Hepatocyte (in vitro differentiated cells): ENCODE measurements around the gene VCAN. TPM values are rescaled to one million over a fixed set of nuclear protein-coding genes. Genes with fewer than 3 reads are reported as not detected.

ENCODE experiments used
- DNase-seq: peaks from one replicate; pipeline ENCODE4 v3.0.0-alpha.2; 2016; ENCODE audit warnings: low spot score
- H2AFZ ChIP-seq: fragments of 200-600 bp; sonication (generic); 2 replicates; pipeline ENCODE4 v1.6.0; 2016; ENCODE audit warnings: antibody characterized with exemption, mild to moderate bottlenecking
- H3K27ac ChIP-seq: fragments of 200-600 bp; sonication (generic); 2 replicates; pipeline ENCODE4 v1.5.1; 2016; ENCODE audit warnings: mild to moderate bottlenecking
- H3K27me3 ChIP-seq: fragments of 200-600 bp; sonication (generic); 2 replicates; pipeline ENCODE4 v1.6.1; 2016
- H3K36me3 ChIP-seq: fragments of 200-600 bp; sonication (generic); replicated peaks from 2 replicates; pipeline ENCODE4 v1.5.1; 2016; ENCODE audit warnings: low read depth; ENCODE audit not compliant: insufficient read depth
- H3K4me1 ChIP-seq: fragments of 200-600 bp; sonication (generic); 2 replicates; pipeline ENCODE4 v1.5.1; 2016; ENCODE audit warnings: mild to moderate bottlenecking, moderate library complexity; ENCODE audit not compliant: insufficient read depth
- H3K4me2 ChIP-seq: fragments of 200-600 bp; sonication (generic); 2 replicates; pipeline ENCODE4 v1.6.0; 2016
- H3K4me3 ChIP-seq: fragments of 200-600 bp; sonication (generic); 2 replicates; pipeline ENCODE4 v1.5.1; 2016; ENCODE audit warnings: mild to moderate bottlenecking
- H3K79me2 ChIP-seq: fragments of 200-600 bp; sonication (generic); 2 replicates; pipeline ENCODE4 v1.6.0; 2017; ENCODE audit warnings: mild to moderate bottlenecking
- H3K9me2 ChIP-seq: fragments of 200-600 bp; sonication (generic); replicated peaks from 2 replicates; pipeline ENCODE4 v1.6.0; 2017; ENCODE audit warnings: mild to moderate bottlenecking; ENCODE audit not compliant: insufficient read depth
- H3K9me3 ChIP-seq: fragments of 200-600 bp; sonication (generic); 2 replicates; pipeline ENCODE4 v1.5.1; 2016; ENCODE audit warnings: low read depth, mild to moderate bottlenecking
- H4K20me1 ChIP-seq: fragments of 200-600 bp; sonication (generic); 2 replicates; pipeline ENCODE4 v1.6.0; 2016; ENCODE audit warnings: mild to moderate bottlenecking; ENCODE audit not compliant: insufficient read depth, poor library complexity, severe bottlenecking
- EZH2 ChIP-seq: fragments of 200-600 bp; sonication (generic); IDR thresholded peaks from 2 replicates; pipeline ENCODE4 v1.6.1; 2016; ENCODE audit warnings: antibody characterized with exemption, mild to moderate bottlenecking, borderline replicate concordance
- EZH2phosphoT487 ChIP-seq: fragments of 200-600 bp; sonication (generic); IDR thresholded peaks from one replicate; pipeline ENCODE4 v1.6.1; 2018; ENCODE audit warnings: antibody characterized with exemption, mild to moderate bottlenecking, low read depth, moderate library complexity; ENCODE audit not compliant: unreplicated experiment, severe bottlenecking
- WGBS: methylation state at CpG from one replicate; pipeline ENCODE4 v1.1.6; 2016; ENCODE audit warnings: low lambda C conversion rate; ENCODE audit errors: missing lambda C conversion rate; 5-methylcytosine and 5-hydroxymethylcytosine counted together
- polyA plus RNA-seq: library from polyadenylated mRNA; unstranded; fragments of >200 nt; fragmentation: Nextera tagmentation; extraction: Ambion mirVana; gene quantifications from 2 replicates; pipeline ENCODE4 v1.2.1, GENCODE V29; 2016
- total RNA-seq: library from RNA; depleted of rRNA; stranded (reverse); fragments of >200 nt; gene quantifications from 2 replicates; pipeline ENCODE4 v1.2.3, GENCODE V29; 2014
- TF ChIP-seq, protein P1 (sequence below): fragments of 200-600 bp; sonication (generic); IDR thresholded peaks from 2 replicates; pipeline ENCODE4 v1.5.1; 2016; ENCODE audit warnings: antibody characterized with exemption, mild to moderate bottlenecking; ENCODE audit not compliant: poor library complexity

The VCAN gene
- total and polyA plus RNA-seq, 2 experiments from 2014 or later: 104 to 398 TPM

DNA sequence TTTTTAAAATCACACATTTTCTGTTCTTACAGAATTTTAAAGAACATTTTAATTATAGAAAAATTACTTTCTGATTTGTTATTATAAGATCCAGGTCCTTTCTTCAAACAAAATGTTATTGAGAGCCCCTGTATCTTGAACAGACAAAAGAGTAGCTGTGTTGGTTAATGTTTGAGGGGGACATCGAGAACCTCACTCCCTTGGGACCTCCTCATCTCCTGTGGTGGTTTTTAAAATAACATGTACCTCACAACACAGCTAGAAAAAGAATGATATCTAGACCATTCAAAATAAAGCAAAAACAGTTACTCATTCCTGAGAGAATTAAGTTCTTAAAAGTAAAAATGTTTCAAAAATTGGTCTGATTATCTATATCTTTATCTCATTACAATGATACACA is 54.7 kb downstream of the VCAN start:
- WGBS: 93% methylated on average over 1 of the region's 1 CpG
- TF ChIP-seq EZH2: no peak
- no peak for TF ChIP-seq EZH2phosphoT487
- TF ChIP-seq, protein P1, sequence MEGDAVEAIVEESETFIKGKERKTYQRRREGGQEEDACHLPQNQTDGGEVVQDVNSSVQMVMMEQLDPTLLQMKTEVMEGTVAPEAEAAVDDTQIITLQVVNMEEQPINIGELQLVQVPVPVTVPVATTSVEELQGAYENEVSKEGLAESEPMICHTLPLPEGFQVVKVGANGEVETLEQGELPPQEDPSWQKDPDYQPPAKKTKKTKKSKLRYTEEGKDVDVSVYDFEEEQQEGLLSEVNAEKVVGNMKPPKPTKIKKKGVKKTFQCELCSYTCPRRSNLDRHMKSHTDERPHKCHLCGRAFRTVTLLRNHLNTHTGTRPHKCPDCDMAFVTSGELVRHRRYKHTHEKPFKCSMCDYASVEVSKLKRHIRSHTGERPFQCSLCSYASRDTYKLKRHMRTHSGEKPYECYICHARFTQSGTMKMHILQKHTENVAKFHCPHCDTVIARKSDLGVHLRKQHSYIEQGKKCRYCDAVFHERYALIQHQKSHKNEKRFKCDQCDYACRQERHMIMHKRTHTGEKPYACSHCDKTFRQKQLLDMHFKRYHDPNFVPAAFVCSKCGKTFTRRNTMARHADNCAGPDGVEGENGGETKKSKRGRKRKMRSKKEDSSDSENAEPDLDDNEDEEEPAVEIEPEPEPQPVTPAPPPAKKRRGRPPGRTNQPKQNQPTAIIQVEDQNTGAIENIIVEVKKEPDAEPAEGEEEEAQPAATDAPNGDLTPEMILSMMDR: no peak
- H3K36me3 ChIP-seq: no peaks in the 10 kb centered on the region
- H3K4me3 ChIP-seq: no peak overlapping the region
- H3K27ac ChIP-seq: no peak overlapping the region
- H3K9me2 ChIP-seq: no peaks in the 10 kb centered on the region
- H3K9me3 ChIP-seq: no peaks in the 10 kb centered on the region
- no peaks in the 10 kb centered on the region for H3K27me3 ChIP-seq
- peaks cover 12% of the 10 kb centered on the region for H3K79me2 ChIP-seq
- H3K4me2 ChIP-seq: no peak overlapping the region
- no peaks in the 10 kb centered on the region for H4K20me1 ChIP-seq
- H2AFZ ChIP-seq: no peak overlapping the region
- no peak for DNase-seq
- peaks cover 7% of the 10 kb centered on the region for H3K4me1 ChIP-seq

DNA sequence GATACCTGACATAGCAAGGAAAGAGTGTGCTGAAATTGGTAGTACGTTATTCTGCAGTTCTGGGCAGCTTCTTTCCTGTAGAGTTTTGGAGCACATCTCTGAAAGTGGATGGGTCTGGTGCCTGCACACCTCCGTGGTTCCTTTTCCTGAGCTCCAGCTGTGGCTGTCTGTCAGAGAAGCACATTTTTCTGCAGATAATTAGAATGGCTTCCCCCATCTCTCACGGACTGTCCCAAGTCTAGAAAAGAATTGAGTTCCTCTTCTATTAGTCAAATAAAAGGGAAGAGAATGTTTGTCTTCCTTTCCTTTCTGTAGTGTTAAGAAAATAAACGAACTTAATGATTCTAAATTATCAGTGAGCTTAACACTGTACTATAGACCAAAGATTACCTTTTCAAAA is 55.7 kb downstream of the VCAN start:
- H3K4me3 ChIP-seq: no peak overlapping the region
- no peak for DNase-seq
- TF ChIP-seq EZH2 (no peak), EZH2phosphoT487 (no peak)
- TF ChIP-seq, protein P1: no peak
- H3K27ac ChIP-seq: peak overlapping the region; percentile 31
- H3K4me2 ChIP-seq: no peak overlapping the region
- 60% methylated on average over 4 of the region's 4 CpGs for WGBS
- no peaks in the 10 kb centered on the region for H3K9me2 ChIP-seq
- H3K4me1 ChIP-seq: peaks cover 7% of the 10 kb centered on the region
- no peak overlapping the region for H2AFZ ChIP-seq
- peaks cover 12% of the 10 kb centered on the region for H3K79me2 ChIP-seq
- H3K36me3 ChIP-seq: no peaks in the 10 kb centered on the region
- no peaks in the 10 kb centered on the region for H3K9me3 ChIP-seq
- no peaks in the 10 kb centered on the region for H3K27me3 ChIP-seq
- no peaks in the 10 kb centered on the region for H4K20me1 ChIP-seq

DNA sequence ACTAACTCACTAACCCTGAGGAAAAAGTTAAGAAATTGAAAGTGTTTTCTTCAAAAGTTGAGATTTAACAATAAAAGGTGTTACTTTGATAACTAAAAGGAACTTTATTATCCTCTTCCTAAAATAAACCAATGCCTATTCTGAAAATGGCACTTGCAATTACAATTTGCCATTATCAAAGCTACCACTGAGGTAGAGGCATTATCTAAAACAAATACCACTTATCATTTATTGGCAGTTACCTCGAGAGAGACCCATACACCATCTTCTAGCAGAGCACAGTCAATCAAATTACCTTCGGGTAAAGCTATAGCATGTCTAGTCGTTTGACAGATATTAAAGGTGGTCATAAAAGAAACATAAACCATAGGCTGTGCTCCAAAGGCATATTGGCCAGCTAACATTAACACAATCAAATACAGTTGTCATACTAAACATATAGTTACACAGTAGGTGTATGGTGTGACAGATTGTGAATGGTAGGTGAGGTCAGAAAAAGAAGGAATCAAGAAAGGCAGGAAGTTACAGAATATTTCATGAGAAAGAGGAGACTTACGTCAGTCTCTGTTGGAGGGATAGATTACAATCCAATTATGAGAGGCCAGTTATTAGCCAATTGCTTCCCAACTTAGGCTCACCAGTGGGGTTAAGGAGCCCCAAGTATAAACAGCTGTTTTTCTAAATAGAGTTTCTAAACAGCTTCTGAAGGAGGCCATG is 56.3 kb downstream of the VCAN start:
- H3K27ac ChIP-seq: peak overlapping the region; percentile 31
- H3K9me3 ChIP-seq: no peaks in the 10 kb centered on the region
- H3K4me3 ChIP-seq: no peak overlapping the region
- 60% methylated on average over 4 of the region's 4 CpGs for WGBS
- H3K4me2 ChIP-seq: no peak overlapping the region
- H3K36me3 ChIP-seq: no peaks in the 10 kb centered on the region
- H2AFZ ChIP-seq: no peak overlapping the region
- H3K4me1 ChIP-seq: peaks cover 7% of the 10 kb centered on the region
- H4K20me1 ChIP-seq: no peaks in the 10 kb centered on the region
- TF ChIP-seq EZH2phosphoT487 (no peak), EZH2 (no peak)
- TF ChIP-seq, protein P1: no peak
- peaks cover 16% of the 10 kb centered on the region for H3K79me2 ChIP-seq
- no peaks in the 10 kb centered on the region for H3K27me3 ChIP-seq
- DNase-seq: no peak
- no peaks in the 10 kb centered on the region for H3K9me2 ChIP-seq
